Occipital lobe (tissue), 2 donors: ENCODE measurements around the gene TMEM164. TPM values are rescaled to one million over a fixed set of nuclear protein-coding genes. Genes with fewer than 3 reads are reported as not detected.

Experiments
- DNase-seq: peaks from one replicate; lab custom pipeline; 2025; lab: John Stamatoyannopoulos, UW
- total RNA-seq: library from RNA; depleted of rRNA; stranded (reverse); fragments of >200 nt; gene quantifications from one replicate; pipeline ENCODE4 v1.2.3, GENCODE V29; 2014

Gene TMEM164
- total RNA-seq, 1 donor from 2014 or later: 11.7 TPM

- no peak for DNase-seq
These were observed 160.6 kb downstream of the TMEM164 start for GRCh38 chrX:110163488-110163887.

GRCh38 chrX:110167952-110168451 is 165.1 kb downstream of the TMEM164 start:
- no peak for DNase-seq

DNA sequence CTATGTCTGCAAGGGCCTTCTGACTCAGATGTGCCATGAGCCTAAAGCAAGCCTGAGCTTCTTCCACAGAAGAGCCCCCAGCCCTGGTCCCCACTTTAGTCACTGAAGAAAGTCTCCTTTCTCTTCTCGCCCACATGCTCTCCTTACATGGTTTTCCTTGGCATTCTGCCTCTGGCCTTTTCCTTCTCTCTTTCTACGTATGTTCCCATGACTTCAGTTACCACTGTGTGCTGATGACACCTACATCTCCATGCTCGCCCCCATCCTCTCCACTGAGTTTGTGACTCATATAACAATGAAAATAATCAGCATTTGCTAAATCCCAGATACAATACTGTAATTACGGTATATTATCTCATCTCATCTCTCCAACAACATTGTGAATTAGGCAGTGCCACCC is 165.7 kb downstream of the TMEM164 start:
- DNase-seq: peak; percentile 4

GRCh38 chrX:110170029-110170428 is 167.1 kb downstream of the TMEM164 start:
- no peak for DNase-seq

GRCh38 chrX:110171442-110171841 is 168.5 kb downstream of the TMEM164 start:
- DNase-seq: no peak

DNA sequence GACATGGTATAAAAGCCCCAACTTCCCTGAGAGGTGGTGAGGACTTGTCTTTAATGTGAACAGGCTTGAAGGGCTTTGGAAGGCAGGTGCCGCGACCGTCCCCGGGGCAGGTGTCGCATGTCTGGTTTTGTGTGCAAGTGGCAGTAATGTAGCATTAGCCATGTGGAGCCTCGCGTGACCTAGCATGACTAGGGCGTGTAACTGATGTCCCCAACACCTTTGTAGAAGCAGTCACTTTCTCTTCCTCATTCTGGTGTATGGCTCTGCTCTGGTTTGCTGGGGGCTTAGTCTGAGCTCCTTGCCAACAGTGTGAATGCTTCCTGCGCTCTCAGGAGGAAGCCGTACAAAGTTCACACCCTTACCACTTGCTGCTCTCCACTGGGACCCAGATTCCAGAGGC is 169.3 kb downstream of the TMEM164 start:
- DNase-seq: no peak

DNA sequence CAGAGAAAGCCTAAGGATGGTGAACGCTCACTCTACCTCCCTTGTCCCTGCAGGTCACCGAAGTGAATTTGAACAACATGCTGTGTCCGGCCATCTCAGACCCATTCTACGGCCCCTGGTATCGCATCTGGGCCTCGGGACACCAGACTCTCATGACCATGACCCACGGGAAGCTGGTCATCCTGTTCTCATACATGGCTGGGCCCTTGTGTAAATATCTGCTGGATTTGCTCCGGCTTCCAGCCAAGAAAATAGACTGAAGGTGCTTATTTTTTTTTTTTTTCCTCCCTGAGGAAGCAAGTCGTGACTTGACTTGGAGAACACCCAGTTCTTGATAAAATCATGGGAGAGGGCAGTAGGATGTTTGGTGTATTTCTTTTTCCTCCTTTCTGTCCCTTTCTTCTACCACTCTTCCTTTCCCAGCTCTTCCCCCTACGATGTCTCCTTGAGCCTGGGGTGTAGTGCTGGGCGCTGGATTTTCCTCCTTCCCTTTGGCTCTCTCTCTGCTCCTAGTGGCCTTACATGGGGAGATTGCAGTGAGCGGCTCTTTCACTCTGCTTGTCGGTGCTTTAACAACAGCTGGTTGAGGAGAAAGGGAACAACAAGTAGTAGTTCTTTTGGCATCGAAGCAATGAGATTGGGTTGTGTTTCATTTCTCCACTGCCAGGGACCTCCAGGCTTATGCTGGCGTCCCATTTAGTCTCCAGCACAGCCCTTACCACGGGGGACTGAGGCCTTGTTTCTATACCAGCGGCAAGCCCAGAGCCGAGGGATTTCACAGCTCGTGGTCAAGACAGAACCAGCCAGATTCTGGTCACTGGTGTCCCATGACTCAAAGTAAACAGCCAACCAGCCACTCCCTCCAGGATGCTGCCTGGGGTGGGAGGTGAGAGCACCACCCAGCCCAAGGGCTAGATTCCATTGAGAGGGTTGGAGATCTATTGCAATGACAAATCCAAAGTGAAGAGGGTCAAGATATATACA is 170.6 kb downstream of the TMEM164 start:
- DNase-seq: no peak

GRCh38 chrX:110175146-110175545 is 172.2 kb downstream of the TMEM164 start:
- DNase-seq: no peak

DNA sequence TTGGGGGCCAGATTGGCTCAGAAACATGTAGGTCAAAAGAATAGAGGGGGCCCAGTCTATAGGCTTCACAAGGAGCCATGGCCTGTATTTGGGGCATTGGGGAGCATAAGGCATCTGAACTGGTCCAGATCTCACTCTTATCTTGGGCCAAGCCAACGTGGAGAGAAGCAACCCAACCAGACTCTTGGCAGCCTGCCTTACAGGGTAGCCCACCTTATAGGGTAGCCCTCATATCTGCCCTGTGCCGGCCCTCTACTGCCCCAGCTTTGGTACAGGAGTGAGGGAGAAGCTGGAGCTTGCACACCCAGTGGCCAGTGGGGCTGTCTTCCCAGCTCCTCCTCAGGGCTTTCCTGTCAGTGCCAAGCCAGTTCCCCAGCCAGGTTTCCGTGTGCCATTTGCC is 172.8 kb downstream of the TMEM164 start:
- no peak for DNase-seq

DNA sequence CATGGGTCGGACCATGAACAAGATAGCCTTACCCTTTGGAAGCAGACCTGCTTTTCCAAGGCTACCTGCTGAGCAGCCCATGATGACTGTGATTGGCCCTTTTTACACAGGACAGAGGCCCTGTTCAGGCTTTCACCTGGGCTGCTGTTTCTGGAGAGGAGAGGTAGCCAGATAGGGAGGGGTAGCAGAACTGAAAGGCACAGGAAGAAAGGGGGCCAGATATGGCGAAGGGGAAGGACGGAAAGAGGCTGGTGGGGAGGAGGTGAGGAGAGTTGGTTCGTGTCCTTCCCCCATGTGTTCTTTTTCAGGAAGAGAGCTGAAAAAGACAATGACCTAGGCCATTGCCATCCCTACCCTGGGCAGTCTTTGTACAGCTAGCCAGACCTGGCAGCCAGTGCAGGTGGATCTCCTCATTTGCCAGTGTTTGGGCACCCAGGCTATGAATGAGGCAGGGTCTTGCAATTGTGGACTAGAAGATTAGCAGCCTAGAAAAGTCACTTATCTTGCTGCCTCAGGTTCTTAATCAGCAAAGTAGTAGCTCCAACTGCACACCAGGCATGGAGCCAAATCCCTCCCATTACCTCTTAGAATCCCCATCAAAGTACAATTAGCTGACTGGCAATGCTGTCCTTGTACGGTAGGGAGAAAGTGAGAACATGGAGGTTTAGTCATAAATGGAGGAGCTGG is 175.4 kb downstream of the TMEM164 start:
- DNase-seq: no peak

GRCh38 chrX:110180176-110180927 is 177.4 kb downstream of the TMEM164 start:
- peak; percentile 50 for DNase-seq

DNA sequence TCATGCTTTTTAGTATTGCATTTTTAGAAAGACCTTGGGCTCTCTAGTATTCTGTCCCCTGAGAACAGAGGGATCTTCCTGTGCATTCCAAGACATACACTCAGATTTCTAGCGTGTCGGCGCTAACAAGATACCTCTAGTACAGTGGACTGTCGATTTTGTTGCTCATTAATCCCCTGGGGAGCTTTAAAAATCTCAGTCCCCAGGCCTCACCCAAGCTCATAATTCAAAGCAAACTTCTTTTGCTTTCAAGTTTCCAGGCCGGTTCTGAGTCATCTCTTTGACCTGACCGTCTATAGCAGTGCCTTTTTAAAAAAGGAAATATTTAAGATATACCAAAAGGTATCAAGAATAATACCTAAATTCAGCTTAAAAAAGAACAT is 178.0 kb downstream of the TMEM164 start:
- no peak for DNase-seq

- DNase-seq: no peak
These were observed 178.7 kb downstream of the TMEM164 start for GRCh38 chrX:110181459-110182137.

- DNase-seq: no peak
These were observed 179.4 kb downstream of the TMEM164 start for GRCh38 chrX:110182362-110182761.

- DNase-seq: no peak
These were observed 180.0 kb downstream of the TMEM164 start for GRCh38 chrX:110182865-110183264.

DNA sequence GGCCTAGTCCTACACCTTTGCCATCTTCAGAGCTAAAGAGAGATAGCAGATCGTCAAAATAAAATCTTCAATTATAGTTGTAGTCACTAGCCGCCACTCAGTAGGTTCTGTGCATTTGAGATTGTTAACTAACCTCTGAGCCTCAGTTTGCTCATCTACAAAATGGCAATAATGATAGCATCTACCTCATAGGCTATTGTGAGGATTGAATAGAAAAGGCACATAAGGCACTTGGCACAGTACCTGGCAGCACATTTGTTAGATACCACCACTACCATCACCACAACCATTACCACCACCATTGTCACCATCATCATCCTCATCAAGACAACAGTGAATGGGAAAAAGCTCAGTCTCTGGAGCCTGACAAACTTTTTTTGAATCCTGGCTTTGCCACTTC is 180.4 kb downstream of the TMEM164 start:
- no peak for DNase-seq

DNA sequence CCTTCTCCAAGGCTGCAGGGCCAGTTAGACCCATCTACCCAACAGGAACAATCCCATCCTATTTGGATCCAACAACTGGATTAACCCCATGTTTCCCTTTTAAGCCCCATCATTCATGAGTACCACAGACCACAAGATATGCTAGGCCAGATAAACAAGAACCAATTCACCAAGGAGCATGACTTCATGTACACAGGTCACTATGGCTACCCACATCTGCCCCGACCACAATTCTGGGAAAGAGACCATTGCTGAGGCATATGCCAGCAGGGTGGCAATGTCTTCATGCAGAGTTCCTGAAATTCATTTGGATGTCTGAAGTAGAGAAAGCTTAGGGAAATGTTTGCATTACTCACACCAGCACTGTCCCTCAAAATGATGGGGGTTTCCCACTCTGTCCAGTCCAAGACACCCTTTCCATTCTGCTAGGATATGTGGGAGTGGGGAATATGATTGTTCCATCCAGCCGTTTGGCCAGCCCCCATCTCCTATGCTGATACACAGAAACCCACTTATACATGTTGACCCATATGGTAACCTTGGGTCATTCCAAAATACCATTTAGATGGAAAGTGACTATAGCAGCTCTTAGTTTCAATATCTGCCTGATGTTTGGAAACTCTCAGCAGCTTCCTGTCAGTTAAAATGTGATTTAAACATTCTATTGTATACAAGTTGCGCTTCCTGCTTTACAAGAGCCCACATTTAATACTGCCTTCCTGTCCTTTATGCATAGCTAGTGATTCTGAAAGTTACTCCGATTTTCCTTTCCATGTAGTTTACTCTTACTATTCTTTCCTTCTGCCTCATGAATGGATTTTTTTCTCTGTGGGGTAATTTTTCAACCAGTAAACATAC is 186.0 kb downstream of the TMEM164 start:
- DNase-seq: no peak

- DNase-seq: no peak
These were observed 189.6 kb downstream of the TMEM164 start for GRCh38 chrX:110192516-110192915.

GRCh38 chrX:110194977-110195376 is 192.1 kb downstream of the TMEM164 start:
- no peak for DNase-seq

DNA sequence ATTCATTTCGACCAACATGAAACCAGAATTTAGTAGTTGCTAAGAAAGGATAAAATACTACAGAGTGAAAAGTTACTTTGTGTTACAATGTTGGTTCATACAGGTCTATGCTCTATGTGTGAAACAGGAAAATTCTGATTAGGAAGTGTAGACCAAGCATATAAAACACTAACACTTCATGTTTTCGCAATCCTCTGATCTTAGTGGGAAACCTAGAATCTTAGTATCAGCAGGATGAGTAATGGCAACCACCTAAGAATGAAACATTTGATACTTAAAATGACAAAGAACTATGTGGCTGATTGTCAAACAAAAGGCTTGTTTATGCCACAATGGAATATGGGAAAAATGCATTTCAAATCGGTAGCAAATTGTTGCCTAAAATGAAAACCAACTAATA is 198.9 kb downstream of the TMEM164 start:
- no peak for DNase-seq
